Panc1 (cell line): ENCODE results near the gene ACP2. TPM values are rescaled to one million over a fixed set of nuclear protein-coding genes. Genes with fewer than 3 reads are reported as not detected.

Experiments
- ATAC-seq: fragments of 200-7000 bp; cut with Tn5 transposase; 2 replicates; pipeline ENCODE4 v1.9.1; 2020; ENCODE audit warnings: mild to moderate bottlenecking, moderate library complexity
- BruUV-seq: library from RNA; stranded (reverse); fragments of 400-500 nt; replicated peaks from 2 replicates; lab custom pipeline; 2021; lab: Mats Ljungman, UMichigan
- CTCF ChIA-PET: fragments of 300-600 bp; sonication (Branson Sonifier 250); formaldehyde crosslinking; loops from one replicate; lab custom pipeline; 2022; ENCODE audit warnings: antibody characterized with exemption; lab: Charles Lee
- POLR2A ChIA-PET: fragments of 300-600 bp; sonication (Branson Sonifier 250); formaldehyde crosslinking; loops from one replicate; lab custom pipeline; 2022; ENCODE audit warnings: antibody characterized with exemption; lab: Charles Lee
- DNase-seq: peaks from one replicate; pipeline ENCODE4 v3.0.0-alpha.2; 2010; ENCODE audit warnings: low read depth, low spot score
- H3K27ac ChIP-seq: 2 replicates; pipeline ENCODE4 v1.5.1; 2011; ENCODE audit warnings: mild to moderate bottlenecking, low read length, inconsistent platforms
- H3K27me3 ChIP-seq: fragments of 200-500 bp; sonication (Bioruptor generic); 2 replicates; pipeline ENCODE4 v1.6.0; 2014; ENCODE audit warnings: low read length, inconsistent platforms; ENCODE audit not compliant: control insufficient read depth, insufficient read depth
- H3K36me3 ChIP-seq: fragments of 200-500 bp; sonication (Bioruptor generic); 2 replicates; pipeline ENCODE4 v1.5.1; 2014; ENCODE audit warnings: inconsistent platforms, mild to moderate bottlenecking, low read length, moderate library complexity; ENCODE audit not compliant: control insufficient read depth, insufficient read depth
- H3K4me1 ChIP-seq: 2 replicates; pipeline ENCODE4 v1.5.1; 2011; ENCODE audit warnings: inconsistent platforms, mild to moderate bottlenecking, low read length, moderate library complexity; ENCODE audit not compliant: control insufficient read depth, insufficient read depth
- H3K4me3 ChIP-seq, 2 experiments: 2 replicates each; pipeline ENCODE4 v1.5.1; 2011 to 2012; ENCODE audit warnings: low read depth in 2 of 2, low read length in 2 of 2, mild to moderate bottlenecking in 2 of 2, inconsistent platforms in 1 of 2, moderate library complexity in 1 of 2
- H3K9me3 ChIP-seq: fragments of 200-500 bp; sonication (Bioruptor generic); 2 replicates; pipeline ENCODE4 v1.5.1; 2014; ENCODE audit warnings: low read depth, mild to moderate bottlenecking, inconsistent platforms, low read length, moderate library complexity; ENCODE audit not compliant: control insufficient read depth, insufficient read depth
- CTCF ChIP-seq: fragments of 450-650 bp; IDR thresholded peaks from 2 replicates; pipeline ENCODE4 v1.5.1; 2017; ENCODE audit warnings: mild to moderate bottlenecking
- POLR2AphosphoS5 ChIP-seq: IDR thresholded peaks from 2 replicates; pipeline ENCODE4 v1.6.1; 2012; ENCODE audit warnings: mild to moderate bottlenecking, low read depth, low read length, moderate library complexity
- REST ChIP-seq, 2 experiments: IDR thresholded peaks; 2 replicates each; pipeline ENCODE4 v1.6.1; 2011 to 2012; ENCODE audit warnings: low read depth in 2 of 2, control low read depth in 1 of 2, low read length in 1 of 2, mild to moderate bottlenecking in 1 of 2, moderate library complexity in 1 of 2; ENCODE audit not compliant: insufficient read depth in 1 of 2
- SIN3A ChIP-seq: IDR thresholded peaks from 2 replicates; pipeline ENCODE4 v1.6.1; 2012; ENCODE audit warnings: low read depth, mild to moderate bottlenecking, low read length, moderate library complexity, borderline replicate concordance; ENCODE audit not compliant: insufficient read depth
- TCF7L2 ChIP-seq: IDR thresholded peaks from 2 replicates; pipeline ENCODE4 v1.6.1; 2011; ENCODE audit warnings: mild to moderate bottlenecking, low read depth, low read length, inconsistent platforms
- in situ Hi-C: cut with HindIII; loops from 2 replicates; pipeline ENCODE4 v1.10.0; 2016; ENCODE audit warnings: low sequenced_read_pairs, low pct_unique_long_range_greater_than_20kb
- intact Hi-C: fragments of 100-400 bp; cut with micrococcal nuclease; formaldehyde crosslinking; loops from one replicate; pipeline ENCODE4 v1.10.0; 2022; ENCODE audit not compliant: unreplicated experiment
- total RNA-seq: library from RNA; stranded (reverse); gene quantifications from one replicate; pipeline ENCODE4 v1.2.1, GENCODE V29; 2021; ENCODE audit not compliant: unreplicated experiment

The ACP2 gene
- total RNA-seq, 1 experiment from 2014 or later, result 28.4 TPM

GRCh38 chr11:47271961-47272661 is 23.5 kb upstream of the ACP2 start:
- Histone ChIP-seq H3K27me3 (no peaks in the 10 kb centered on the region), H3K4me3 (no peak overlapping the region), H3K36me3 (peaks cover 12% of the 10 kb centered on the region; the same call in 1 of the 2 replicates), H3K9me3 (no peaks in the 10 kb centered on the region), H3K27ac (no peak overlapping the region), H3K4me1 (peaks cover 27% of the 10 kb centered on the region)
- intact Hi-C loops (no loop called here), in situ Hi-C loops (no loop called here)
- TF ChIP-seq CTCF (no peak), SIN3A (no peak), TCF7L2 (no peak), REST (IDR thresholded peaks at IDR 0.05; ENCODE audit: insufficient read depth in 1 of 2, low read depth in 2 of 2, low read length in 1 of 2) (no peak), POLR2AphosphoS5 (no peak)
- POLR2A ChIA-PET, result no interaction called here
- DNase-seq (no peak), ATAC-seq (no peak)
- CTCF ChIA-PET, result interaction anchor here (1.0 kb wide), 1 partner anchor 12 kb away, joined by 3 read pairs; no protein-coding TSS in a partner anchor
- no TSS peak for BruUV-seq

DNA sequence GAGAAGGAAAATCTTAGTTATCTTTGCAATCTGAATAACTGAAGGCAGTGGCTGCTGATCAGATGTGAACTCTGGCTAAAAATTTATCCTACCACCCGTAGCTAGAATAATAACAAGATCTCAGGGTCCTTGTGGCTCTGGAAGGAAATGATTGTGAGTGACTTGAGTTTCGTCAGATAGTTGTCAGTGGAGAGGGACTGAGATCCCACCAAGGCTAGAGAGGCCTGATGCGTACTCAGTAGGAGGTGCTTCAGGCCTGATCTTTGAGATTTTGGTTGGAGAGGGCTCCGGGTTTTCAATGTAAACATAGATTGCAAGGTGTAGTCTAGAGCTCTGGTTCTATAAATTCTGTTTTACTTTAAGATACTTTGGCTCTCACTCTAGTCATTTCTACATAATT is 22.7 kb upstream of the ACP2 start:
- Histone ChIP-seq H3K27ac (peak overlapping the region; percentile 74), H3K9me3 (no peaks in the 10 kb centered on the region), H3K36me3 (peaks cover 9% of the 10 kb centered on the region; the same call in 1 of the 2 replicates), H3K4me1 (peaks cover 27% of the 10 kb centered on the region), H3K4me3 (peak overlapping the region; percentile 70 to 75), H3K27me3 (no peaks in the 10 kb centered on the region)
- intact Hi-C loops (no loop called here), in situ Hi-C loops (no loop called here)
- ChIA-PET POLR2A (interaction anchor here (1.0 kb wide), 1 partner anchor 51 kb away, joined by 5 read pairs; no protein-coding TSS in a partner anchor), CTCF (interaction anchor here (0.7 to 0.9 kb wide), 2 partner anchors 12 to 93 kb away, joined by 3 read pairs; no protein-coding TSS in a partner anchor)
- BruUV-seq, result TSS peak; percentile 81
- TF ChIP-seq REST (IDR thresholded peaks at IDR 0.05; ENCODE audit: insufficient read depth in 1 of 2, low read depth in 2 of 2, low read length in 1 of 2) (no peak), SIN3A (no peak), CTCF (no peak), TCF7L2 (no peak), POLR2AphosphoS5 (no peak)
- no peak for DNase-seq
- ATAC-seq, result no peak
